Smooth muscle cell (in vitro differentiated cells): ENCODE results near the gene KRTAP2-3. TPM values are rescaled to one million over a fixed set of nuclear protein-coding genes. Genes with fewer than 3 reads are reported as not detected.
"Not testable (repeated sequence)": the region's sequence is repeated elsewhere in the genome, so short reads cannot be mapped to it uniquely, and the experiment has no call there.

Experiments used
- DNase-seq: peaks from one replicate; lab custom pipeline; 2025; ENCODE audit not compliant: unreplicated experiment; lab: John Stamatoyannopoulos, UW
- H2AFZ ChIP-seq: fragments of 200-600 bp; sonication (generic); 2 replicates; pipeline ENCODE4 v1.6.0; 2016; ENCODE audit warnings: antibody characterized with exemption, low read depth, mild to moderate bottlenecking
- H3F3A ChIP-seq: fragments of 200-600 bp; sonication (generic); 2 replicates; pipeline ENCODE4 v1.6.0; 2017; ENCODE audit warnings: antibody characterized with exemption, low read depth
- H3K27ac ChIP-seq: fragments of 200-600 bp; sonication (generic); 2 replicates; pipeline ENCODE4 v1.5.1; 2016; ENCODE audit warnings: low read depth, mild to moderate bottlenecking
- H3K27me3 ChIP-seq: fragments of 200-600 bp; sonication (generic); 2 replicates; pipeline ENCODE4 v1.6.1; 2016; ENCODE audit warnings: low read depth, mild to moderate bottlenecking
- H3K36me3 ChIP-seq: fragments of 200-600 bp; sonication (generic); 2 replicates; pipeline ENCODE4 v1.5.1; 2016; ENCODE audit warnings: low read depth
- H3K4me1 ChIP-seq: fragments of 200-600 bp; sonication (generic); 2 replicates; pipeline ENCODE4 v1.5.1; 2016; ENCODE audit warnings: low read depth
- H3K4me2 ChIP-seq: fragments of 200-600 bp; sonication (generic); 2 replicates; pipeline ENCODE4 v1.6.0; 2016; ENCODE audit warnings: mild to moderate bottlenecking
- H3K4me3 ChIP-seq: fragments of 200-600 bp; sonication (generic); 2 replicates; pipeline ENCODE4 v1.5.1; 2016; ENCODE audit warnings: mild to moderate bottlenecking
- H3K79me2 ChIP-seq: fragments of 200-600 bp; sonication (generic); 2 replicates; pipeline ENCODE4 v1.6.0; 2016; ENCODE audit warnings: low read depth, mild to moderate bottlenecking
- H3K9ac ChIP-seq: fragments of 200-600 bp; sonication (generic); 2 replicates; pipeline ENCODE4 v1.6.0; 2016; ENCODE audit warnings: low read depth
- H3K9me3 ChIP-seq: fragments of 200-600 bp; sonication (generic); replicated peaks from 2 replicates; pipeline ENCODE4 v1.5.1; 2016; ENCODE audit warnings: low read depth
- H4K20me1 ChIP-seq: fragments of 200-600 bp; sonication (generic); 2 replicates; pipeline ENCODE4 v1.6.0; 2016; ENCODE audit warnings: low read depth
- CTCF ChIP-seq: fragments of 200-600 bp; sonication (generic); IDR thresholded peaks from 2 replicates; pipeline ENCODE4 v1.5.1; 2017; ENCODE audit warnings: borderline replicate concordance, mild to moderate bottlenecking, antibody characterized with exemption; ENCODE audit not compliant: insufficient read depth, poor library complexity, severe bottlenecking
- WGBS: methylation state at CpG from one replicate; pipeline ENCODE4 v1.1.7; 2016; ENCODE audit warnings: low lambda C conversion rate; 5-methylcytosine and 5-hydroxymethylcytosine counted together
- polyA plus RNA-seq: library from polyadenylated mRNA; unstranded; fragments of >200 nt; fragmentation: Nextera tagmentation; extraction: Ambion mirVana; gene quantifications from 2 replicates; pipeline ENCODE4 v1.2.1, GENCODE V29; 2016
- total RNA-seq: library from RNA; depleted of rRNA; stranded (reverse); fragments of >200 nt; gene quantifications from 2 replicates; pipeline ENCODE4 v1.2.3, GENCODE V29; 2014

KRTAP2-3 gene
- total and polyA plus RNA-seq, 2 experiments from 2014 or later: 17.3 to 21.0 TPM

DNA sequence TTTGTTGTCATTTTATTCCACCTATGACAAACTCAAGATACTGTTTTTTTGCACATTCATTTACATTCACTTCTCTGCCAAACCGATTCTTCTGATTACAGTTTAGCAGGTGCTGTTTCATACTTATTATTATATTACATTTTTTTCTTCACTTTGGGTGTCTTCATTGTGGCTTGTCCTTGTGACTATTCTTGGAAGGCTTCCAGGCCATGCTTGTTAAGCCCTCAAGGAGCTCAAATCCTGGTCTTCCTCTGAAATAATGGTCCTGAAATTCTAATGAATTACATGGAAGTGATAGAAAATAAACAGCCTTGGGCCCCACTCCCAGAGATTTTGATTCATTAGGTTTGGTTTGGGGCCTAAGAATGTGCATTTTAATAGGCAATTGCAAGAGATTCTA lies 4.4 kb upstream of the KRTAP2-3 start:
- no peaks in the 10 kb centered on the region for H4K20me1 ChIP-seq
- WGBS: 92% methylated on average over 1 of the region's 1 CpG
- no peak overlapping the region for H3K4me3 ChIP-seq
- H3K4me2 ChIP-seq: no peak overlapping the region
- no peaks in the 10 kb centered on the region for H3K79me2 ChIP-seq
- peaks cover 3% of the 10 kb centered on the region for H3F3A ChIP-seq
- H2AFZ ChIP-seq: no peak overlapping the region
- H3K4me1 ChIP-seq: peaks cover 6% of the 10 kb centered on the region
- no peaks in the 10 kb centered on the region for H3K27me3 ChIP-seq
- no peak overlapping the region for H3K9ac ChIP-seq
- DNase-seq: no peak
- no peaks in the 10 kb centered on the region for H3K9me3 ChIP-seq
- no peak overlapping the region for H3K27ac ChIP-seq
- no peaks in the 10 kb centered on the region for H3K36me3 ChIP-seq
- TF ChIP-seq CTCF: no peak

DNA sequence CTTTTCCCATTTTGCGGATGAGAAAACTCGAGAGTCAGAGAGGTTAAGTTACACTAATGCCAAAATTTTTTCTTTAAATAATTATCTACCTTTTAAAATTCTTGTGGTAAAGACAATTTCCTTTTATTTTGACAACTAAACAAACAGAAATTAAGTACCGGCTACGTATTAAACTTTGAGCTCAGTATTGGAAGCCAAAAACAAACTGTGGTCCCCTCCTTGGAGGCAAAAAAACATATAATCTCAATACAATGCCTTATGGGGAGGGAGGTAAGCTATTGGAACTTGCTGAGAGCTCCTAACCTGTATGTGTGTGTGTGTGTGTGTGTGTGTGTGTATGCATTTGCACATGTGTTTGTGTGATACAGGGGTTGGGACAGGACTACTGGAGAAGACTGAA lies 3.5 kb upstream of the KRTAP2-3 start:
- H3K4me1 ChIP-seq: peaks cover 6% of the 10 kb centered on the region
- no peaks in the 10 kb centered on the region for H3K9me3 ChIP-seq
- no peaks in the 10 kb centered on the region for H3K79me2 ChIP-seq
- WGBS: 83% methylated on average over 4 of the region's 4 CpGs
- peaks cover 3% of the 10 kb centered on the region for H3F3A ChIP-seq
- no peaks in the 10 kb centered on the region for H4K20me1 ChIP-seq
- no peak overlapping the region for H2AFZ ChIP-seq
- H3K4me3 ChIP-seq: no peak overlapping the region
- H3K27ac ChIP-seq: peak overlapping the region; percentile 89
- no peak for TF ChIP-seq CTCF
- no peak for DNase-seq
- H3K4me2 ChIP-seq: no peak overlapping the region
- H3K27me3 ChIP-seq: no peaks in the 10 kb centered on the region
- H3K36me3 ChIP-seq: no peaks in the 10 kb centered on the region
- no peak overlapping the region for H3K9ac ChIP-seq

DNA sequence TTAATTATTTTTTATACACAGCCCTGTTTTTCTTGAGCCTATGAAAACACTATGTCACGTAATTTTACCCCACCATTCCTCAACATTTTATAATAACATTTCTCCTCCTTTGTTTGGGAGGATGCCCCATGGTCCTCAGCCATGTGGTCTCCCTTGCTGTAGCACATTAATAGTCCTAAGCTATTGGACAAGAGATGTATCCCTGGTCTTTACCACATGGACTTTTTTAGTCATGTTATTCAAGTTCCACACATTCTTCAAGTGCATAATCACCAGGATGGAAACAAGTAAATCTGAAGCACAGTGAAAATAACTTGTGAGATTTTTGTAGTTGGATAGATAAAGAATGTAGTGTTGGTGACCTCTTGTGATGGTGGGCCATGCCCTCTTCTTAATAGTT lies 2.0 kb upstream of the KRTAP2-3 start:
- Histone ChIP-seq H3K27me3 (no peaks in the 10 kb centered on the region), H2AFZ (no peak overlapping the region), H3K9me3 (no peaks in the 10 kb centered on the region), H3K36me3 (no peaks in the 10 kb centered on the region), H4K20me1 (no peaks in the 10 kb centered on the region), H3K9ac (peak overlapping the region; percentile 61), H3K4me3 (no peak overlapping the region), H3F3A (peaks cover 3% of the 10 kb centered on the region), H3K4me2 (no peak overlapping the region), H3K4me1 (peaks cover 6% of the 10 kb centered on the region), H3K27ac (peak overlapping the region; percentile 89), H3K79me2 (no peaks in the 10 kb centered on the region)
- WGBS: 72% methylated on average over 1 of the region's 1 CpG
- TF ChIP-seq CTCF: no peak
- DNase-seq: no peak

DNA sequence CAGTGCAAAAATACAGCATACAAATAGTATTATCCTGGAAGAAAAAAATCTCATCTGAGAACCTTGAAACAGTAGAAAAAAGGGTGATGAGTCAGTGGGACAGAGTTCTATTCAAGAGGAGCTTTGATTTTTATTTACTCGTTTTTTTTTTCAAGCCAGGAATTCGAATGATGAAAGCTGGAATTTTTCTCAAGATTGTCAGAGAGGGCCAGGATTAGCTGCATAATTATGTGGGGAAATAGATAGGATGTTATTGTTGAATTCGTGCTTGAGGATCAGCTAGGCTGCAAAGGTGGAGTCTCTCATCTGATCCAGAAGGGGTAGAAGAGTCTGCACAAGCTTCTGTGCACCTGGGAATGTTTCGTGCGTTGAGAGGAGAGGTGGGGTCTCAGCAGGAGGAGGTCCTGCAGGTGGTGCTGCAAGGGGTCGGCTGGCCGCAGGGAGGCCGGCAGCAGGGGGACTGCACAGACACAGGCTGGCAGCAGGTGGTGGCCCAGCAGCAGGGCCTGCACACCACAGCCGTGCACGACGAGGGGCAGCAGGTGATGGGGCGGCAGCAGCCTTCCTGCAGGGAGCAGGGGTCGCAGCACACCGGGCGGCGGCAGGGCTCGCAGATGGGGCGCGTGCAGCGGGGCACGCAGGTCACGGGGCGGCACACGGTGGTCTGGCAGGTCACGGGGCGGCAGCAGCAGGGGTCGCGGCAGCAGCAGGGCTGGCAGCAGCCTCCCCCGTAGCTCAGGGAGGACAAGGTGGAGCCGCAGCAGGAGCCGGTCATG lies 450 bp downstream of the KRTAP2-3 start:
- WGBS: 53% methylated on average over 11 of the region's 31 CpGs
- not testable (repeated sequence) for H3K4me1 ChIP-seq, DNase-seq, H4K20me1 ChIP-seq, H3K36me3 ChIP-seq, H3F3A ChIP-seq, H3K9ac ChIP-seq, H3K79me2 ChIP-seq, H3K27me3 ChIP-seq, H2AFZ ChIP-seq, H3K4me3 ChIP-seq, H3K9me3 ChIP-seq
- H3K27ac ChIP-seq: peak overlapping the region; percentile 89
- peak overlapping the region; percentile 60 for H3K4me2 ChIP-seq
